ENCODE measurements around the gene VWA1. TPM values are rescaled to one million over a fixed set of nuclear protein-coding genes. Genes with fewer than 3 reads are reported as not detected.

Gene VWA1
- total RNA-seq, 4 donors from 2014 or later, result 142 to 261 (median 161) TPM

GRCh38 chr1:1487701-1488100, 52.2 kb downstream of the VWA1 start:
- no peak for DNase-seq (ENCODE audit: low spot score in 2 of 2)
- H3K4me3 ChIP-seq, result no peak overlapping the region
- no peaks in the 10 kb centered on the region for H3K27me3 ChIP-seq
- H3K4me1 ChIP-seq, result no peaks in the 10 kb centered on the region
- WGBS, 2 donors, result 92 to 96% methylated on average over 17 to 18 of the region's 18 CpGs
- peaks cover 0 to 14% (median 0%) of the 10 kb centered on the region in 4 donors for H3K9me3 ChIP-seq
- peaks cover 0 to 99% (median 19%) of the 10 kb centered on the region in 3 donors for H3K36me3 ChIP-seq
- H3K27ac ChIP-seq, result no peak overlapping the region
- TF ChIP-seq POLR2A (IDR thresholded peaks at IDR 0.05) (no peak), CTCF (IDR thresholded peaks at IDR 0.05) (no peak), EP300 (IDR thresholded peaks at IDR 0.05) (no peak)

- DNase-seq (ENCODE audit: low spot score in 2 of 2), result no peak
- WGBS, 2 donors, result 96 to 97% methylated on average over 8 to 15 of the region's 16 CpGs
- Histone ChIP-seq H3K9me3 (peaks cover 0 to 29% (median 2%) of the 10 kb centered on the region in 4 donors), H3K36me3 (peaks cover 0 to 99% (median 21%) of the 10 kb centered on the region in 3 donors), H3K4me3 (no peak overlapping the region), H3K4me1 (no peaks in the 10 kb centered on the region), H3K27ac (no peak overlapping the region), H3K27me3 (no peaks in the 10 kb centered on the region)
- TF ChIP-seq EP300 (IDR thresholded peaks at IDR 0.05) (no peak), CTCF (IDR thresholded peaks at IDR 0.05) (no peak), POLR2A (IDR thresholded peaks at IDR 0.05) (no peak)
Measured at GRCh38 chr1:1489231-1489630, 53.7 kb downstream of the VWA1 start.

- Histone ChIP-seq H3K36me3 (peaks cover 0 to 100% (median 21%) of the 10 kb centered on the region in 3 donors), H3K9me3 (peaks cover 0 to 29% (median 2%) of the 10 kb centered on the region in 4 donors), H3K27ac (no peak overlapping the region), H3K4me3 (no peak overlapping the region), H3K27me3 (no peaks in the 10 kb centered on the region), H3K4me1 (no peaks in the 10 kb centered on the region)
- no peak for DNase-seq (ENCODE audit: low spot score in 2 of 2)
- 97 to 98% methylated on average over 18 to 19 of the region's 19 CpGs for WGBS, 2 donors
- TF ChIP-seq POLR2A (IDR thresholded peaks at IDR 0.05) (no peak), CTCF (IDR thresholded peaks at IDR 0.05) (no peak), EP300 (IDR thresholded peaks at IDR 0.05) (no peak)
Measured at GRCh38 chr1:1489861-1490260, 54.4 kb downstream of the VWA1 start.

- 94 to 97% methylated on average over 5 to 22 of the region's 25 CpGs for WGBS, 2 donors
- H3K27ac ChIP-seq, result no peak overlapping the region
- H3K4me1 ChIP-seq, result no peaks in the 10 kb centered on the region
- H3K4me3 ChIP-seq, result no peak overlapping the region
- H3K9me3 ChIP-seq, result peaks cover 0 to 29% (median 2%) of the 10 kb centered on the region in 4 donors
- no peak for TF ChIP-seq CTCF (IDR thresholded peaks at IDR 0.05)
- TF ChIP-seq POLR2A (IDR thresholded peaks at IDR 0.05), result no peak
- no peak for TF ChIP-seq EP300 (IDR thresholded peaks at IDR 0.05)
- peaks cover 0 to 100% (median 18%) of the 10 kb centered on the region in 3 donors for H3K36me3 ChIP-seq
- H3K27me3 ChIP-seq, result no peaks in the 10 kb centered on the region
- no peak for DNase-seq (ENCODE audit: low spot score in 2 of 2)
Measured at GRCh38 chr1:1490633-1491230, 55.2 kb downstream of the VWA1 start.

- no peaks in the 10 kb centered on the region for H3K4me1 ChIP-seq
- H3K4me3 ChIP-seq, result no peak overlapping the region
- TF ChIP-seq CTCF (IDR thresholded peaks at IDR 0.05) (no peak), POLR2A (IDR thresholded peaks at IDR 0.05) (no peak), EP300 (IDR thresholded peaks at IDR 0.05) (no peak)
- no peaks in the 10 kb centered on the region for H3K27me3 ChIP-seq
- WGBS, 2 donors, result 95 to 98% methylated on average over 10 of the region's 10 CpGs
- no peak for DNase-seq (ENCODE audit: low spot score in 2 of 2)
- H3K9me3 ChIP-seq, result peaks cover 0 to 29% (median 2%) of the 10 kb centered on the region in 4 donors
- peaks cover 0 to 98% (median 17%) of the 10 kb centered on the region in 3 donors for H3K36me3 ChIP-seq
- no peak overlapping the region for H3K27ac ChIP-seq
Measured at GRCh38 chr1:1491601-1492000, 56.1 kb downstream of the VWA1 start.

Data from tibial nerve (tissue), 4 donors.